ENCODE results near the gene DTNA.

GRCh38 chr18:34744569-34744968, 34.5 kb downstream of the DTNA start:
- no peak for TF ChIP-seq CTCF (IDR thresholded peaks at IDR 0.05; ENCODE audit: poor library complexity, severe bottlenecking)
- no peak for TF ChIP-seq POLR2AphosphoS5 (IDR thresholded peaks at IDR 0.05)
- TF ChIP-seq SMC3 (conservative IDR thresholded peaks at IDR 0.05; ENCODE audit: poor library complexity): no peak
- TF ChIP-seq EZH2 (IDR thresholded peaks at IDR 0.05; ENCODE audit: borderline replicate concordance, insufficient read depth, low read length, poor library complexity, severe bottlenecking): no peak
